ENCODE data around the gene LPO.

DNA sequence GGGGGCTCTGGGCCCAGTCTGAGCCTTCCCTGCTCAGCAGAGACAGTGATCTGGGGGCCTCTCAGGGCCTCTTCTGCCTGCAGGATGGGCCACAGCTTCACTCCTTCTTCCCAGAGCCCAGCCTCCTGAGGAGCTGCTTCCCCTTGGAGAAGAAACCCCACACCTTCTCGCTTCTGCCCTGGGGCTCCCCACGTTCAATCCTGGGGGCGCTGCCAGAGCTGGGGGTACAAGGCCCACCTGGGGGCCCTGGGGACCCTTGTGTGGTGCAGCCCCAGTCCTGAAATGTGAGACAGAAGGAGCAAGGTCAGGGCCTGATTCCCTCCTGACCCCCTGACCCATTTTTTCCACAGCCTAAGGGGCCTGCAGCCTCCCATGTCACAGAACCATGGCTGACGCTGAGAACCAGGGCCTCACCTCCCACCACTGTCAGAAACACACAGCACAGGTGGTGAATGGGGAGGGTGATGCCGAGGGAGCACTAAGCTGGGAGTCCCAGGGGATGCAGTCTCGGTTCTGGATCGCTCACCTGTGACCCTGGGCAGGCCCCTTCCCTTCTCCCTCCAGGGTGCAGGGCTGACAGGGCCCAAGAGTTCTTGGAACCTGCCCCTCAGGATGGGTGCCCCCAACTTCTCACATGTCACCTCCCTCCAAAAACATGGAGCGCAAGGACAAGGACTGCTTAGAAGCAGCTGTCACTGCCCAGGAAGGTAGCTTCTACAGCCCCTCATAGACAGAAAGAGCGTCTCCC is 64.0 kb downstream of the LPO start:
- TF ChIP-seq EZH2 (IDR thresholded peaks at IDR 0.05) = no peak
- no peak for TF ChIP-seq POLR2AphosphoS5 (IDR thresholded peaks at IDR 0.05; ENCODE audit: borderline replicate concordance, low read depth, low read length)
- no peak for TF ChIP-seq FOXP2 (optimal IDR thresholded peaks at IDR 0.05; ENCODE audit: control extremely low read depth, extremely low read length, insufficient read depth)

Data from SK-N-MC (cell line).